H1 (cell line): Measurements from ENCODE around the gene ARID2. TPM values are rescaled to one million over a fixed set of nuclear protein-coding genes. Genes with fewer than 3 reads are reported as not detected.

ENCODE experiments used
- CTCF ChIA-PET: fragments of 300-600 bp; sonication (Branson Sonifier 250); formaldehyde crosslinking; loops from one replicate; lab custom pipeline; 2021; ENCODE audit not compliant: partially characterized antibody; lab: Charles Lee
- POLR2A ChIA-PET: fragments of 300-600 bp; sonication (Branson Sonifier 250); formaldehyde crosslinking; loops from one replicate; lab custom pipeline; 2021; ENCODE audit warnings: inconsistent platforms; ENCODE audit not compliant: partially characterized antibody; lab: Charles Lee
- DNase-seq, 2 experiments: peaks; one replicate each; pipeline versions ENCODE4 v3.0.0 to v3.0.0-alpha.2; 2010 to 2022; ENCODE audit warnings: low spot score in 2 of 2, low read depth in 1 of 2, mixed read lengths in 1 of 2
- FAIRE-seq: peaks from 2 replicates; lab custom pipeline; 2011; peaks lifted over from hg19 to GRCh38; lab: Jason Lieb, UNC
- H2AFZ ChIP-seq: 2 replicates; pipeline ENCODE4 v1.8.1; 2012; ENCODE audit warnings: low read length, inconsistent platforms
- H2AK5ac ChIP-seq: 2 replicates; pipeline ENCODE4 v1.6.1; 2013; ENCODE audit warnings: low read depth, low read length
- H2BK120ac ChIP-seq: replicated peaks from 2 replicates; pipeline ENCODE3; 2013; ENCODE audit warnings: low read depth, low read length, inconsistent platforms
- H2BK12ac ChIP-seq: 2 replicates; pipeline ENCODE4 v1.6.1; 2013; ENCODE audit warnings: low read depth, low read length
- H2BK15ac ChIP-seq: 2 replicates; pipeline ENCODE4 v1.6.1; 2013; ENCODE audit warnings: low read length
- H2BK20ac ChIP-seq: 2 replicates; pipeline ENCODE4 v1.6.1; 2013; ENCODE audit warnings: low read length
- H2BK5ac ChIP-seq: 2 replicates; pipeline ENCODE4 v1.6.1; 2013; ENCODE audit warnings: low read depth, low read length
- H3K14ac ChIP-seq: 2 replicates; pipeline ENCODE4 v1.6.1; 2013; ENCODE audit warnings: inconsistent platforms; ENCODE audit not compliant: insufficient read length
- H3K18ac ChIP-seq: 2 replicates; pipeline ENCODE4 v1.6.1; 2013; ENCODE audit warnings: low read length; ENCODE audit errors: extremely low read depth
- H3K23ac ChIP-seq: 2 replicates; pipeline ENCODE4 v1.6.1; 2013; ENCODE audit warnings: inconsistent platforms; ENCODE audit not compliant: insufficient read length
- H3K23me2 ChIP-seq: 2 replicates; pipeline ENCODE4 v1.6.1; 2013; ENCODE audit warnings: low read depth, low read length
- H3K27ac ChIP-seq: 2 replicates; pipeline ENCODE4 v1.6.1; 2011; ENCODE audit warnings: low read depth, low read length, inconsistent platforms
- H3K27me3 ChIP-seq, 4 experiments: replicated peaks in 1 of 4; 1 replicate in 1 of 4; 2 replicates in 3 of 4; pipeline versions ENCODE4 v1.6.1 to v1.8.1; 2011 to 2013; ENCODE audit warnings: low read length in 3 of 4, mild to moderate bottlenecking in 3 of 4, inconsistent platforms in 2 of 4, mixed read lengths in 2 of 4, moderate library complexity in 1 of 4; ENCODE audit not compliant: control insufficient read depth in 3 of 4, insufficient read depth in 3 of 4; ENCODE audit errors: extremely low read depth in 1 of 4
- H3K36me3 ChIP-seq, 4 experiments: 2 replicates each; pipeline versions ENCODE4 v1.6.1 to v1.8.1; 2011 to 2013; ENCODE audit warnings: mild to moderate bottlenecking in 4 of 4, low read length in 3 of 4, moderate library complexity in 2 of 4, control low read depth in 1 of 4, inconsistent platforms in 1 of 4; ENCODE audit not compliant: insufficient read depth in 4 of 4, control insufficient read depth in 2 of 4
- H3K4ac ChIP-seq: replicated peaks from 2 replicates; pipeline ENCODE3; 2013; ENCODE audit warnings: low read length, low read depth, mixed read lengths, inconsistent platforms; ENCODE audit not compliant: insufficient read length
- H3K4me1 ChIP-seq, 4 experiments: replicated peaks in 1 of 4; 1 replicate in 1 of 4; 2 replicates in 3 of 4; pipeline versions ENCODE4 v1.6.1 to v1.8.1; 2011 to 2013; ENCODE audit warnings: low read length in 3 of 4, inconsistent platforms in 2 of 4, mixed read lengths in 1 of 4; ENCODE audit not compliant: insufficient read depth in 4 of 4, control insufficient read depth in 3 of 4
- H3K4me2 ChIP-seq, 2 experiments: 2 replicates each; pipeline versions ENCODE4 v1.6.1 to v1.8.1; 2011 to 2013; ENCODE audit warnings: low read depth in 2 of 2, low read length in 2 of 2, control low read depth in 1 of 2, inconsistent platforms in 1 of 2, mild to moderate bottlenecking in 1 of 2; ENCODE audit not compliant: insufficient read depth in 1 of 2
- H3K4me3 ChIP-seq, 4 experiments: fragments of 200-600, 300-600 bp in 1 of 4; sonication (generic), shearing (Covaris generic), sonication (Bioruptor Twin) in 1 of 4; 2 replicates each; pipeline versions ENCODE4 v1.5.1 to v1.8.1; 2011 to 2016; ENCODE audit warnings: low read length in 4 of 4, low read depth in 3 of 4, control low read depth in 2 of 4, inconsistent platforms in 2 of 4, mild to moderate bottlenecking in 2 of 4, mixed read lengths in 1 of 4, moderate library complexity in 1 of 4; ENCODE audit not compliant: insufficient read depth in 2 of 4; ENCODE audit errors: extremely low read depth in 1 of 4
- H3K56ac ChIP-seq: replicated peaks from 2 replicates; pipeline ENCODE3; 2013; ENCODE audit warnings: low read depth, mild to moderate bottlenecking, mixed read lengths, low read length, inconsistent platforms; ENCODE audit not compliant: insufficient read length
- H3K79me1 ChIP-seq: 2 replicates; pipeline ENCODE4 v1.6.1; 2013; ENCODE audit warnings: low read depth, low read length, control low read depth
- H3K79me2 ChIP-seq, 2 experiments: 2 replicates each; pipeline versions ENCODE4 v1.6.1 to v1.8.1; 2012 to 2013; ENCODE audit warnings: low read length in 2 of 2, mild to moderate bottlenecking in 2 of 2, inconsistent platforms in 1 of 2; ENCODE audit not compliant: insufficient read depth in 2 of 2, control insufficient read depth in 1 of 2
- H3K9ac ChIP-seq, 4 experiments: replicated peaks in 1 of 4; 1 replicate in 1 of 4; 2 replicates in 3 of 4; pipeline versions ENCODE4 v1.6.1 to v1.8.1; 2011 to 2013; ENCODE audit warnings: low read depth in 3 of 4, low read length in 3 of 4, control low read depth in 2 of 4, mild to moderate bottlenecking in 2 of 4, moderate library complexity in 2 of 4, inconsistent platforms in 1 of 4; ENCODE audit errors: extremely low read depth in 1 of 4
- H3K9me3 ChIP-seq, 2 experiments: 2 replicates each; pipeline versions ENCODE4 v1.6.1 to v1.8.1; 2012 to 2013; ENCODE audit warnings: mild to moderate bottlenecking in 2 of 2, moderate library complexity in 2 of 2, control low read depth in 1 of 2, inconsistent platforms in 1 of 2, low read depth in 1 of 2, low read length in 1 of 2, mixed read lengths in 1 of 2; ENCODE audit not compliant: insufficient read depth in 2 of 2
- H4K20me1 ChIP-seq, 2 experiments: replicated peaks in 1 of 2; 2 replicates each; pipeline versions ENCODE3 to v1.8.1; 2011 to 2013; ENCODE audit warnings: inconsistent platforms in 2 of 2, low read length in 2 of 2, mild to moderate bottlenecking in 1 of 2; ENCODE audit not compliant: insufficient read depth in 2 of 2, control insufficient read depth in 1 of 2
- H4K5ac ChIP-seq: 2 replicates; pipeline ENCODE4 v1.6.1; 2013; ENCODE audit warnings: low read length, low read depth, mixed read lengths, inconsistent platforms; ENCODE audit not compliant: insufficient read length
- H4K8ac ChIP-seq: 2 replicates; pipeline ENCODE4 v1.8.0; 2013; ENCODE audit warnings: mild to moderate bottlenecking, moderate library complexity, low read length, inconsistent platforms; ENCODE audit not compliant: insufficient read depth; ENCODE audit errors: extremely low read depth
- H4K91ac ChIP-seq: replicated peaks from 2 replicates; pipeline ENCODE3; 2013; ENCODE audit warnings: low read length, mixed read lengths, inconsistent platforms; ENCODE audit not compliant: insufficient read length
- PHF8 ChIP-seq: fragments of 200-600 bp; sonication (generic); conservative IDR thresholded peaks from 2 replicates; pipeline ENCODE4 v1.7.1; 2012; ENCODE audit warnings: low read depth, mild to moderate bottlenecking, inconsistent platforms, low read length, moderate library complexity
- SP2 ChIP-seq: IDR thresholded peaks from 2 replicates; pipeline ENCODE4 v1.6.1; 2012; ENCODE audit warnings: mild to moderate bottlenecking, low read length, inconsistent platforms
- WGBS, 2 experiments: shearing (Covaris generic) in 1 of 2; methylation state at CpG; one replicate each; pipeline versions ENCODE4 v1.1.6 to v1.1.7; 2013 to 2015; ENCODE audit warnings: low lambda C conversion rate in 2 of 2, mixed read lengths in 2 of 2, inconsistent platforms in 1 of 2, low coverage in 1 of 2, missing lambda C conversion rate in 1 of 2; ENCODE audit not compliant: insufficient replicate concordance in 2 of 2, insufficient coverage in 1 of 2, insufficient read length in 1 of 2; ENCODE audit errors: extremely low coverage in 1 of 2, missing lambda C conversion rate in 1 of 2; 5-methylcytosine and 5-hydroxymethylcytosine counted together
- polyA plus RNA-seq, 7 experiments: library from polyadenylated mRNA; depleted of rRNA in 3 of 7; stranded (reverse) in 5 of 7; unstranded in 2 of 7; fragments of >200 nt in 5 of 7; fragments of 200-250 nt in 2 of 7; gene quantifications; 1 replicate in 5 of 7; 2 replicates in 1 of 7; 4 replicates in 1 of 7; pipeline versions ENCODE4 v1.2.1 to v1.2.3, GENCODE V29; 2011 to 2013; ENCODE audit warnings: missing spikeins in 2 of 7, mixed read lengths in 2 of 7
- total RNA-seq: library from RNA; stranded (reverse); fragmentation: NEBNext Ultra II Directional; extraction: Animal tissue kit (Norgen Biotek cat#: 25700); gene quantifications from 2 replicates; pipeline ENCODE4 v1.2.1, GENCODE V29; 2021
- TF ChIP-seq, protein P1 (sequence below): IDR thresholded peaks from 2 replicates; pipeline ENCODE4 v1.6.1; 2012; ENCODE audit warnings: inconsistent platforms

The ARID2 gene
- total and polyA plus RNA-seq, 2 of the 8 experiments (the other 6 are each of a cell fraction or from before 2014, with no cell fraction given), result 32.0 to 45.2 TPM

GRCh38 chr12:45839917-45840316 lies 110.4 kb downstream of the ARID2 start:
- WGBS, 2 experiments, result 88% methylated on average over 1 of the region's 1 CpG; no CpG with 5 or more reads in 1 of the 2 experiments
- Histone ChIP-seq H3K14ac (no peak overlapping the region), H2BK5ac (no peak overlapping the region), H3K79me1 (no peaks in the 10 kb centered on the region), H3K9me3 (no peaks in the 10 kb centered on the region), H2BK120ac (no peak overlapping the region), H3K4me3 (no peak overlapping the region), H3K18ac (no peak overlapping the region), H3K27me3 (no peaks in the 10 kb centered on the region), H3K23me2 (no peaks in the 10 kb centered on the region), H3K23ac (no peak overlapping the region), H3K36me3 (peaks cover 0 to 49% (median 18%) of the 10 kb centered on the region in 4 experiments; a peak in 6 of 8 replicates), H2AK5ac (no peak overlapping the region), H3K79me2 (no peaks in the 10 kb centered on the region), H4K91ac (no peak overlapping the region), H4K5ac (no peak overlapping the region), H3K56ac (no peak overlapping the region), H2AFZ (no peak overlapping the region), H3K27ac (no peak overlapping the region), H3K4ac (no peak overlapping the region), H3K4me1 (no peaks in the 10 kb centered on the region), H2BK15ac (no peak overlapping the region), H3K4me2 (no peak overlapping the region), H3K9ac (no peak overlapping the region), H2BK12ac (no peak overlapping the region), H4K8ac (no peak overlapping the region), H4K20me1 (no peaks in the 10 kb centered on the region), H2BK20ac (no peak overlapping the region)
- ChIA-PET POLR2A (no interaction called here), CTCF (interaction anchor here (1.1 kb wide), 1 partner anchor 713 kb away, joined by 3 read pairs; no protein-coding TSS in a partner anchor)
- no peak for FAIRE-seq
- no peak for DNase-seq
- no peak for TF ChIP-seq SP2
- no peak for TF ChIP-seq PHF8
- TF ChIP-seq, protein P1, sequence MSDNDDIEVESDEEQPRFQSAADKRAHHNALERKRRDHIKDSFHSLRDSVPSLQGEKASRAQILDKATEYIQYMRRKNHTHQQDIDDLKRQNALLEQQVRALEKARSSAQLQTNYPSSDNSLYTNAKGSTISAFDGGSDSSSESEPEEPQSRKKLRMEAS, result no peak
